ENCODE measurements around the gene CXXC4.

The CXXC4 gene

GRCh38 chr4:104494822-104495559, at the start of gene CXXC4:
CXXC4 (minus strand) TSS chr4:104494894; CDS start chr4:104491802, 3,092 bp downstream.
- no peak for DNase-seq (ENCODE audit: low read depth, low spot score)

DNA sequence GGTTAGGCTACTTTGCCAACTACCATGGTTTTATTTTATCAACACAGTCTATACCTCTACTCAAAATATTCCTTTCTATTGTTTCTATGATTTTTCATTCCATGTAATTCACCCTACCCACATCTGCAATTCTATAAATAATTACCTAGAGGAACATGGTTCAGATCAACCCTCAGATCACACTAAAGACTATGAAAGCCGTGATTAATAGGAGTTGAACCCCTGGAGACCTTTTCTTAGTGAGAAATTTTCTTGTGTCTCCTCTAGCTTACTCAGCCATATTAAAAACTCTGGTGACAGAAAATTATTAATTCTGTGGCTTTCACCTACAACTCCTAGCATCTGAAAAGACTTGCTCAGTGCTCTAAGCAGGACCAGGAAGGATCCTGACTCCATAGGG, 38.5 kb upstream of the CXXC4 start:
- no peak for DNase-seq (ENCODE audit: low read depth, low spot score)

DNA sequence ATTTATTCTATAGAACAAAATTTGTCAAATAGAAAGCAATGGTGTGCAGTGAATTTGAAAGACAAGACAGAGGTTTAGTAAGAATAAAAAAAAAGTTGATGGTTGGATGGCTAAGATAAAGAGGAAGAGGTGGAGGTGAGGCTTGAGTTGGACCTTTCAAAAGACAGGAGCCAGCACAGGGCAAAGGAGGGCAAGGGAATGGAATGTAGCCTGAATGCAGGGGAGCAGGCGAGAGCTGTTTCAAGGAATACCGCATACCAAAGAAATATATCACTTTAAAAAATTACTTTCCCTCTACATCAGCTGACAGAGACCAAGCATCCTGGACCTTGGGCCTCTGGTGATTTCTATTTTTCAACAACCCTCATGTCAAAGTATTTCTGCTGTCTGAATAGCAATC, 38.0 kb upstream of the CXXC4 start:
- DNase-seq (ENCODE audit: low read depth, low spot score): no peak

- no peak for DNase-seq (ENCODE audit: low read depth, low spot score)
Measured at GRCh38 chr4:104531390-104531789, 36.7 kb upstream of the CXXC4 start.

DNA sequence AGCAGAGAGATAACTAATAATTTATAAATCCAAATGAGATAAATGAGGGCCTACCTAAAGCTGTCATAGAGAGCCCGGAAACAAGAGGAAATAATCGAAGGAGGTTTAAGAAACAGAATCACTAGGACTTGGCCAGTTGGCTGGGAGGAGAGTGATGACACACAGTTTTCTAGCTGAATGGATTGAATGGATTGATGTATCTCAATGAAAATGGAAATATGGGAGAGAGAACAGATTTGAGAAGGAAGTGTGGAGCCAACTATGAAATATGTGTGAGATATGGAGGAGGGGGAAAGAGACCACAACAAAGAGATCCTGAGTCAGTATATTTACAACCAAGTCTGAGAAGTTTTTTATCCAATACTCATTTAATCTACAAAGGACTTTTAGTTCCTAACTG, 35.7 kb upstream of the CXXC4 start:
- no peak for DNase-seq (ENCODE audit: low read depth, low spot score)

- no peak for DNase-seq (ENCODE audit: low read depth, low spot score)
Measured at GRCh38 chr4:104524591-104524990, 29.9 kb upstream of the CXXC4 start.

DNA sequence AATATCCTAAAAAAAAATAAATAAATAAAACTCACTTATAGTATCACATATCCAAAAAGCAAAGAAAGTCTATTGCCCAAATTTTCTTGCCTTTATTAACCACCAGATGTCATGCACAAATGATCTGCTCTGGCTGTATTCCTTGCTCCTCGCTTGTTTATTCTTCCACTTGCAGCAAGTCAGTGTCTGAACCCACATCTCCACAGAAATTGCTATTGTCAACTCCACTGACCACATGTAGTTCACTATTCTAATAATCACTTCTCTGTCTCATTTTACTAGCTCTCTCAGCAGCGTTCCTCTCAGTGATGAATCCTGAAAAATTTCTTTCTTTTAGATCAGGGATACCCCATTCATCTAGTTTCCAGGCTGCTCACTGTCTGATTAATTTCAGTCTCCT, 29.3 kb upstream of the CXXC4 start:
- no peak for DNase-seq (ENCODE audit: low read depth, low spot score)

GRCh38 chr4:104519588-104519987, 24.9 kb upstream of the CXXC4 start:
- DNase-seq (ENCODE audit: low read depth, low spot score): no peak

- no peak for DNase-seq (ENCODE audit: low read depth, low spot score)
Measured at GRCh38 chr4:104516884-104517283, 22.2 kb upstream of the CXXC4 start.

- no peak for DNase-seq (ENCODE audit: low read depth, low spot score)
Measured at GRCh38 chr4:104508224-104508623, 13.5 kb upstream of the CXXC4 start.

DNA sequence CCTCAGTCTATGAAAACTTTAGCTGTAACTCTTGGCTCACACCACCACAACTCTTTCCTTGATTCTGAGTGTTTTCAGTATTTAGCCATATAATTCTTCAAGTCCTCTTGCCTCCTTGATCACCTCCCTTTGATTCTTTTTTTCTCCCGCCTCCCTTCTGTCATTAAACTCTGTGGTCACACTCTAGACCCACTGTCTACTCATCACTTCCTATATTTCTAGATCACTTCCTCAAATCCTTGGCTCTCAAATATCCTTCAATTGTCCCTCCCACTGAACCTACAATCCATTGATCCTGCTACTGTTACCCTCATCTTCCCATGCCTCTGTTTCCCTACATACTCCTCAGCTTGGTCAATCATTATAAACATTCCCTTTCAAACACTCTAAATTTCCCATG, 12.4 kb upstream of the CXXC4 start:
- DNase-seq (ENCODE audit: low read depth, low spot score): no peak

GRCh38 chr4:104504536-104504935, 9.8 kb upstream of the CXXC4 start:
- DNase-seq (ENCODE audit: low read depth, low spot score): no peak

- DNase-seq (ENCODE audit: low read depth, low spot score): no peak
Measured at GRCh38 chr4:104502471-104502870, 7.8 kb upstream of the CXXC4 start.

GRCh38 chr4:104501290-104501689, 6.6 kb upstream of the CXXC4 start:
- DNase-seq (ENCODE audit: low read depth, low spot score): no peak

- DNase-seq (ENCODE audit: low read depth, low spot score): no peak
Measured at GRCh38 chr4:104500442-104500841, 5.7 kb upstream of the CXXC4 start.

DNA sequence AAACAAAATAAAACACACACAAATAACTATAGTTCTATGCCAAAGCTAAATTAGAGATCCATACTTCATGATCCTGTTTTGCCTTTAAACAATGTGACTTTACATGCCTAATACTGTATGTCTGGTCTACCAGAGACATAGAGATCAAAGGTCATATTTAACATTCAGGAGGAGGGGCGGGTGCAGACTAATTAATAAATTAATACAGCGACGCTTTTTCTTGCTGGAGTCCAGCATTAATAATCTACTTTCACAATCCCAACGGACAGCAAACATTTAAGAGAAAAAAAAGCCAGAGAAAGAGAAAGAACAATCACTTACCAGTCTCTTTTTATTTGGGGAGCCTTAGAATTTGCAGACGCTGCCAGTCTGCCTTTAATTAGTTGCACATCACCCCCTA, 509 bp downstream of the CXXC4 start:
- DNase-seq (ENCODE audit: low read depth, low spot score): no peak

GRCh38 chr4:104493081-104493831, 1.4 kb downstream of the CXXC4 start:
- DNase-seq (ENCODE audit: low read depth, low spot score): no peak

- no peak for DNase-seq (ENCODE audit: low read depth, low spot score)
Measured at GRCh38 chr4:104492183-104492771, 2.4 kb downstream of the CXXC4 start.

- no peak for DNase-seq (ENCODE audit: low read depth, low spot score)
Measured at GRCh38 chr4:104491481-104492182, 3.1 kb downstream of the CXXC4 start.

GRCh38 chr4:104490770-104491480, 3.8 kb downstream of the CXXC4 start:
- no peak for DNase-seq (ENCODE audit: low read depth, low spot score)

DNA sequence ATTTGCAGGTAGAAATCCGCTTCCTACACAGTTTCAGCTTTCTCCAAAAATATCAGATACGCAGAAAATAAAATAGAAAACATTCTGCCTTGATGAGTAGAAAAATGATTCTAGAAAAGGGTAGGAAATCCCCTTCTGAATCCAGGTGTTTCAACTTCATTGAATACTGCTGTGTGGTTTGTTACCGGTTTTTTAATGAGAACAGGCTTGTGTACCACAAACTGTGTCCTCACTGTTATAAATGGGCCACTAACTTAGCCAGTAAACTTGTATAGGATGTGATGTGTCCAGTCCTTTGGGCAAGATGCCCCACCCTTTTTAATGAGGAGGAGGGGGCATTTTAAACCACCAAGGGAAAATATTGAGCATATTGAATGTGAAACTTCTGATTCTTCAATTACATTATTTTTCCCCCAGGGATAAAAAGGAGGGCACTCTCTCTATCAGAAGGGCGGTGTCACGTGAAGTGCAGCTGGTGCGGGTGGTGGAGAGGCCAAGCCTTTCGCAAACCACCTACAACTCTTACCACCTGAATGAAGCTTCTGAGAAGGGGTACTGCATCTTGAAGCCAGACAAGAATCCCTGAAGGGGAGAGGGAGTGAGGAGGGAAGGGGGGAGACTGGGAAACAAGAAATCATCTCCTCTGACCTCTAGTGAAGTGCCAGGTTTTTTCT, 4.5 kb downstream of the CXXC4 start:
- DNase-seq (ENCODE audit: low read depth, low spot score): no peak

Measured in smooth muscle cell of the brain vasculature (primary cell).